HG03442 (cell line): ENCODE data around the gene SYMPK.

ENCODE experiments used
- ATAC-seq: cut with Tn5 transposase; IDR thresholded peaks from one replicate; pipeline ENCODE4 v1.9.1; 2021; ENCODE audit warnings: mild to moderate bottlenecking, moderate library complexity; ENCODE audit not compliant: unreplicated experiment

The SYMPK gene

DNA sequence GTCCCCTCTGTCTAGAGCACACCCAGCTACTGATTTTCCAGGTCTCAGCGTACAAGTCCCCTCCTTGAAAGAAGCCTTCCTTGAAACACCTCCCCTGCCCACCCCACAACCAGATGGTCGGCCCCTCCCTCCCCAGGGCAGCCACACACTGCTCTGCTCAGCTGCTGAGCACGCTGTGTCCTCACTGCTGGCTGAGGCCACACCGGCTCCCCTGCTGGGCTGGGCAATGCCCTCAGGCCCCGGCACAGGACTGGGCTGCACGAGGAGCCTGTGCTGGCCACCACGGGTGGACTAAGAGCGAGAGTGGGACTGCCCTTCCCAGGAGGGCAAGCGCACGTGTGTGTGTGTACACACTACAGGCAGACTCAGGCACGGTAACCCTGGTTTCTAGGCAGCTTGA is 36.0 kb downstream of the SYMPK start:
- ATAC-seq: no peak

DNA sequence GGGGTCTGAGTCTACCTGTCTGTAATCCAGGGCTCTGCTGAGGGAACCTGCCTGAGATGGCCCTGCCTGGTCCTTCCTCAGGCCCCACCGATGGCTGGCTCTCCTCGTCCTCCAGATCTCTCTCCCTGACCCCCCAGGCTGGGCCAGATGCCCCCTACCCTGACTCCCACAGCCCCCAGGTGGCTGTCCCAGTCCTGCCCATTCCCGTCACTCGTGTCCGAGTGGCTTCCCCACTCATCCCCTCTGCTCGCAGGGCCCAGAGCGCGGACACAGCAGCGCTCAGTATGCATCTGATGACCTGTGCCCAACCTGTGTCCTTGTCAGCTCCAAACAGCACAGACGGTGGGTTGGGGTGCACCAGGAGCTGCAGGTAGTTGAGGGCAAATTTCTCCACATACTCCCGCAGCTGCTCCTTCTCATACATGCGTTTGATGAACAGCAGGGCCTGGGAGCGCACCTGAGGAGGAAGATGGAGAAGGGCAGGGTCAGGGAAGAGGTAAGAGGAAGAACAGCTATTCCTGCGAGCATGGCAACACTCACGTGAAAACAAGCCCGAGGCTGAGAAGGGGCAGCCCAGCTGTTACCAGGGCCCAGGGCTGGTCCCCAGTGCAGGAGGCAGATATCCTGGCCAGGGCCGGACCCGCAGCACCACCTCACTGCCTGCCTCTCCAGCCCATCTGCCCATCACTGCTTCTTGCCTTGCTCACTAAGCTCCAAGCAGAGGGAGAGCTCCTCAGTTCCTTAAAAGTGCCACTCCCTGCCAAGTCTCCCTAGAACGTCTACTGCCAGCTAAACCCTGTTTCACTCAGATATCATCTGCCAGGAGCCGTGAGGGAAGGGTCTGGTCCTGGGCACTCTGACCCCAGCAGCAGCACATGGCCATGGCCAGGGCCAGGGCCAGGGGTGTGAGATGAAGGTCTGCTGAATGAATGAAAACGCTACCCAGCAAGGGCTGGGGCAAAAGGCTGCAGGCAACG is 36.7 kb downstream of the SYMPK start:
- ATAC-seq: no peak

DNA sequence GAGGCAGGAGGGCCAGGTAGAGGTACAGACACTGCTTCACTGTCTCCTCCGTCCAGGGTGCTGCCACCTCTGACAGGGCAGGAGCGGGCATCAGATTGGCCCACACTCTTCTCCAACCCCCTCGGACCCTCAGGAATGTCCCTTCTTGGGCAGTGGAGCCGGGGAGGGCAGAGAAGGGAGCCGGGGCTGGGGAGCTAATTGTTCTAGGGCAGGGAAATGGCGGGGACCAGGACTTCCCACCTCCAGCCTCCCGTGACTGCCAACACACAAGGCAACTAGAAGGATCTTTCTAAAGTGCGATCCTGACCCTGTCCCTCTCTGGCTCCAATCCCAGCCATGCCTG is 37.7 kb downstream of the SYMPK start:
- no peak for ATAC-seq

DNA sequence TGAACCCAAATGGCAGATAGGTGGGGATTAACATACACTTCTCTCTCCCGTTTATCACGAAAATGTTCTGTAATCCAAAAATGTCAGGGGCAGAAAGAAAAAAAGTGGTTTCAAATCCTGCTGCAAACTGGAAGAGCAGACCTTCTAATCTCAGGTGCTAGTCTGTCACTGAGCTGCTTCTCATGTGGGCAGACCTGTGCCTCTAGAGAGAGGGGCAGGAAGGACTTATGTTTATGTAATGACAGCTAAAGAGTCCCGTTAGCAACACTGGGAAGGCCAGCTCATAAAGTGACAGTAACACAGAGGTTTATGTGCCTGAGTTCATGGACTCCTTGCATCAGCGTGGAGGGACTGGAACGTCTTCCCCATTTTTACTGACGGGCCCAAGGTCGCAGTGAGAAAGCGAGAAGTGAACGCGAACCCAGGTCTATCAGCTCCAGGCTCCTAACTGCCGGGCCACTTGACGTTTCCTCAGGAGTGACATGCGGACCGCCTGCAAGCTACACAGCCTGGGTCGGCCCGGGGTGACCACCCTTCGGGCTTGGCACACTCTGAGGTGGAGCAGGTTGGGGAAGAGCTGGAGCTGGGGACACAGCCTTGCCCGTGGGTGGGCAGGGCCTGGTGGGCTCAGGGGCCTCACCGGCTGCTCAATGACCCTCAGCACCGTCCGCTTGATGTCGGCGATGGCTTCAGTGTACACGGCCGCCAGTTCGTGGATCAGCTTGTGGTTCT is 38.2 kb downstream of the SYMPK start:
- no peak for ATAC-seq

DNA sequence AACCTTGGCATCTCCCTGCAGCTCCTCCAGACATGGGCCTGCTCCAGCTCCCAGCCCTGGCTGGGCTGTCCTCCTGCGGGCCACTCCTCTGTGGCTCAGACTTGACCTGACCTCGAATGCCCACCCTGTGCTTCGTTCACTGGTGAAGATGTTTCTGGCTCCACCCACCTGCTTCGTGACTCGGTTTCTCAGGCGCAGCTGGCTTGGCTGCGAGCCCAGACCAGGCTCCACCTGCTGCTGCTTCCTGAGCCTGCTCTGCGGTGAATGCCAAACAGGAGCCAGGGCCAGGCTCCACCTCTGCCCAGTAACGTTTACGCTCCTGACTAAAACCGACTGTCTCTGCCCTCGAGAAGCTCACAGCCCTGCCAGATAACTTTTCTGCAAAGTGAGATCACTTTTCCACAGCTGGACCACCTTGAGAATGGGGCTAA is 38.9 kb downstream of the SYMPK start:
- ATAC-seq: no peak

DNA sequence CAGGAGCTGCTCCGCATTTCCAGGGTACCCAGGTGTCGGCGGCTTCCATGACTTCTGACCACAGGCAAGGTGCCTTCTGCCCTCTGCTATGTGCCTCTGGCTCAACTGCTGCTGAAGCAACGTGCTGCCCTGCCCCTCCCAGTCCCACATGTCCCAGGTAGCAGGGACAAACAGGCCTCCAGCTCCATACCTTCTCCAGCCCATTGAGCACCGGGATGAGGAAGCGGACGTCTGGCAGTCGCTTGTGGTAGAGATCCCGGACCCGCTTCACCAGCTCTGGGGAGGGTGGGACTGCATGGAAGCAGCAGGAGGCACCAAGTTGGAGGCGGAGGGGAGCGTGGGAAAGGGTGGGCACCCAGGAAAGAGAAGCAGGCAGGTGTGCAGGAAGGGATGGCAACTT is 39.8 kb downstream of the SYMPK start:
- ATAC-seq: no peak

DNA sequence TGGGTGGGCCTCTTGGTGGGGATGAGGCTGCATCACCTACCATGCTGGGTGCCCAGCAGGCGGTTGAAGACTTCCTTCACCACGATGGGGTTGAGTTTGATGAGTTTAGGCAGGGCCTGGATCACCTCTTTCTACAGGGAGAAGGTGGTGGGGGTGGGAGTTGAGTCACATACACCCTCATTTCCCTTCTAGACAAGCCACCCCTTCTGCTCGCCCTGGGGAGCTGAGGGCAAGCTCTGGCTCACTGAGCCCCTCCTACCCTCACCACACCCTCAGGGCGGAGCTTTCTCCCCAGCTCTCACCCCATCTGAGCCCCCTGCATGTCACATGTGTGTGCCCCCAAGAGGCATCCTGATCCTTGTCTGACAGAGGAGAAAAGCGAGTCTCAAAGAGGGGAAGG is 40.2 kb downstream of the SYMPK start:
- ATAC-seq: no peak

DNA sequence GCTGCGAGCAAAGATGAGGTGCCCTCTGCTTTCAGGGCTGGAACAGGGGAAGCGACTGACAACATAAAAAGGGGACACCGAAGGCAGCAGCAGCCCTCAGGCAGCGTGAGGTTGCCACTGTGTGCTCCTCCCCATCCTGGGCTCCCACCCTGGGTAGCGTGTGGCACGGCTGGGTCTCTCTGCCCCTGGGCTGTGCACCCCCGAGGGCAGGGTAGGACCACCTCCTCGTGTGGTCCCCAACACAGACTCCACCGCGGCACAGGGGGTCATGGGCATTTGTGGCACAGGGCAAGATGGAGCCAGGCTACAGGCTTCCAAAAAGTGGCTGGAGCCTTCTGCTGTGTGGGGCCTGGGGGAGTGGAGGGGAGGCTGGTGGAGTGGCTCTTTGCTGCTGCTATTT is 41.4 kb downstream of the SYMPK start:
- no peak for ATAC-seq

DNA sequence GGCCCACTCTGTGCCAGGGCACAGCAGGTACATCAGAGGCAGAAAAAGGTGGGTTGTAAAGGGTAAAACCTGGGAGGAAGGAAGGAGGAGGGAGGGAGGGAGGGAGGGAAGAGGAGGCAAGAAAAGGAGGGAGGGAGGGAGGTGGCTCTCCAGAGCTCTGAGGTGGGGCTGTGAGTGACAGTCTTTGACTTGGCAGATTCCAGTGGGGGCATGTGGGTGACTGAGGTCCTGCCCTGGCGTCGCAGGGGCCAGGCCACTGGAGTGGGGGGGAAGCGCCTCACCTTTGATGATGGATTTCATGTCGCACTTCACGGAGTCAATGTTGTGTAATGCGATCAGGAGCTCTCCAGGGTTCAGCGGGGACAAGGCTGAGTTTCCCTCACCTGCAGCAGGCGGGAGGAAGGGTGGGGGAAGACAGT is 41.8 kb downstream of the SYMPK start:
- no peak for ATAC-seq

DNA sequence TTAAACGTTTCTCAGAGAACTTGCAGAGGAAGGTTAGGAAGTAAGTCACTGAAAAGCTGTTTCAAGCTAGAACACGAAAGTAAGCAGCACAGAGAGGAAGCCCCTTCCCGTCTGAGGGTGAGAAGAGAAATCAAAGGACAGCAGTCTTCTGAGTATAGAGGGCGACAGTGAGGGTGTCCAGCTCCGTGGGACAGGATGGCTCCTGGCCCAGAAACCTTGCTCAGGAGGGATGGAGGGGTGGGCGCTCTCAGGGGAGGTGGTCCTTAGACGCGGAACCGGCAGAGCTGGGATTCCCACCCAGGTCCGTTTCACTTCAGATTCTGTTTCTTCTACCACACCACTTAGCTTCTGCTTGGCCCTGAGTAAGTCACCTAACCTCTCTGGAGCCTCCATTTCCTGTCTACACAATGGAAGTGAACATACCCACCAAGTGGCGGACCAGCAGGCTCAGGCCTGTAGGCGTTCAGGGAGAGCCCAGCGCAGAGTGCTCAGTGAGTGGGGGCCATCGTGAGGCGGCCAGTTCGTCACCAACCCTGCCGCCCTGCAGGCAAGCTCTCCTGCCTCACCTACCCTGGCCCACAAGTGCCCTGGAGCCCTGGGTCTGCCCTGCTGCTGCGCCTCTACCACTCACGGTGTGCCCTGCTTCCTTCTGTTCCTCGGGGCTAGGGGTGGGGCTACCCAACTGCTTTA is 42.4 kb downstream of the SYMPK start:
- no peak for ATAC-seq

DNA sequence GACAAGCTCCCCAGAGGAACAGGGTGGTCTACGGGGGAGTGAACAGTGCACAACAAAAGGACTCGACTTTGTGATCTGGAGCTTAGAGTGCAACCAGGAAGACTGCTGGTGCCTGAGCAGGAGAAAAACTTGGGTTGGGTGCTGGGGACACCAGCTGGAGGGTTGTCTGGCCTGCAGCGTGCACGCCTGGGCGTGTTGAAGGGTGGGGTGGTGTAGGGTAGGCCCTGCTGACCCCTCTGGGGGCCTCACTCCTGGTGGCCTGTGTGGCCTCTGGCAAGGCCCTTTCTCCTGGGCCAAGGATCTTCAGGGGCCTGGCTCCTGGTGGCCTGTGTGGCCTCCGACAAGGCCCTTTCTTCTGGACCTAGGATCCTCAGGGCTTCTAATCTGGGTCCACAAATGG is 43.2 kb downstream of the SYMPK start:
- no peak for ATAC-seq

DNA sequence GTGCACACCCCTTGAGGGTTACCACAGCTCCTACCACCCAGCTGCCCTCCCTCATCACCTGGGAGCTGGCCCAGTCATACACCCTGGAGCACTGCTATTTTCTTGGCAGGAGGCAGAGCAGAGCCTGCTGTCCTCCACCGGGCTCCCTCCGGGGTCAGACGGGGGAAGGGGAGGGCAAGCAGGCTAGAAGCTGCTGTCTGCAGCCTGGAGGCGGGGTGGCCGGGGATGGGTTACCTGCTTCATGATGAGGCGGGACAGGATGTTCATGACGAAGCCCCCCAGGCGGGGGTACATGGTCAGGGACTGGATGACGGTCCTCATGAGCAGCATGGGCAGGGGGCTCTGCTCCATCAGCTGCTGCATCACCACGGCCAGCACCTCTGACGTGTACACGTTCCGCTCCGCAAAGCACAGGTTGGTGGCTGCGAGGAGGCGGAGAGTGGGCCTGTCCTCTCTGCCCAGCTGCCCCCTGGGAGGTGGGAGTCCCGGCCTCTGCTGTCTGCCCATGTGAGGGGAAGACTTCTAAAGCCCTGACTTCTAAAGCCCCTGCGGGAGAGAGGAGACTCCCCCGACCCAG is 45.1 kb downstream of the SYMPK start:
- ATAC-seq: no peak

DNA sequence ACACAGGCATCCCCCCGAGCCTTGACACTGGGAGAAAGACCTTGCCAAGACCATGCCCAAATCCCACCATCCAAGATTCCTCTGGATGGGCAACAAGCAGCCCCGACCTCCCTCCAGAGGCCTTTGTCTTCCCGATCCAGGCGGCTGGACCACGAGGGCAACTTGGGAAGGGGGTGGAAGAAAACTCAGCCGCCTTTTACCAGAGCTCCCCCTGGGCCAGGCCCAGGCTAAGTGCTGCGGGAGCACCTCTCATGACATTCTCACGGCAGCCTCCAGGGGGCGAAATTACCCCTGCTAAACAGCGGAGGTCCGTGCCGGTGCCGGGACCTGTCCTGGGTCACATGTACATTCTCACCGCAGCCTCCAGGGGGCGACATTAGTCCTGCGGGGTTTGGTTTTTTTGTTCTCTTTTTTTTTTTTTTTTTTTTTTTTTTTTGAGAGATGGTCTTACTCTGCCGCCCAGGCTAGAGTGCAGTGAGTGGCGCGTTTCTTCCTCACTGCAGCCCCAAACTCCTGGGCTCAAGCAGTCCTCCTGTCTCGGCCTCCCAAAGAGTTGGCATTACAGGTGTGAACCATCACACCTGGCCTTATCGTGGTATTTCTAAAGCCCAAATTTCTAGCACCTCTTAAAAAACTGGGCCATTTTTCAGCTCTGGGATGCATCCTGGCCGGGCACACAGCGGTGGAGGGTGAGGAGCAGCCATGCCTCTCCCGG is 45.8 kb downstream of the SYMPK start:
- ATAC-seq: peak; percentile 74

DNA sequence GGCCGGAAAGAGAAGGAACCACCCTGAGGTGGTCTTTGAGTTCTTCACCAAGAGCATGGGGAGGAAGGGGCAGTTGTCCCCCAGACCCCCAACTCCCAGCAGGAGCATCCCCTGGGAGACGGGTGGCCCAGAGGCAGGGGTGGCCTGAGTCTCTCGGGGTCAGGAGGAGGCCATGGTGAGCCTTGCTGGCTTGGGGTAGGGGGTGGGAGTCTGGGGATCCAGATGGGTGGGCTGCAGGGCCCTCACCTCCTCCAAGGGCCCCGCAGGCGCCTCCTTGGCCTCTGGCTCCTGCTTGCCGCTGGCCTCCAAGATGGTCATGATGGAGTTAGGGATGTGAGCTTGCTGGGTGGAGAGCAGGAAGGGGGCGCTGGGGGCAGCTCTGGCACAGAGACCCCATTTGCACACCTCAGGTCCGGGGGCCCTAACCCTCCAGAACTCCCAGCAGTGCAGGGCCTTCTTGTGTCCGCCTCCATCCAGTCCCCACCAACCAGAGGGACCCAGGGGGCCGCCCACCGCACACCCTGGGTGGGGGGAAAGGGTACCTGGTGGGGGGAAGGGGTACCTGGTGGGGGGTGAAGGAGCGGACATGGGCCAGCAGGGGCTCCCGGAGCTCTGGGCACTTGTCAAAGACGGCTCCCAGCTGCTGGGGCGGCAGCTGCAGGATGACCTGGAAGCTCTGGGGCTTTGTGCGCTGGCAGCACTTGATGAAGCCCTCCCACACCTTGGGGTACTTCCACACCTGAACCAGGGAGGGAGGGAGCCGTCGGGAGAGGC is 46.5 kb downstream of the SYMPK start:
- ATAC-seq: no peak

DNA sequence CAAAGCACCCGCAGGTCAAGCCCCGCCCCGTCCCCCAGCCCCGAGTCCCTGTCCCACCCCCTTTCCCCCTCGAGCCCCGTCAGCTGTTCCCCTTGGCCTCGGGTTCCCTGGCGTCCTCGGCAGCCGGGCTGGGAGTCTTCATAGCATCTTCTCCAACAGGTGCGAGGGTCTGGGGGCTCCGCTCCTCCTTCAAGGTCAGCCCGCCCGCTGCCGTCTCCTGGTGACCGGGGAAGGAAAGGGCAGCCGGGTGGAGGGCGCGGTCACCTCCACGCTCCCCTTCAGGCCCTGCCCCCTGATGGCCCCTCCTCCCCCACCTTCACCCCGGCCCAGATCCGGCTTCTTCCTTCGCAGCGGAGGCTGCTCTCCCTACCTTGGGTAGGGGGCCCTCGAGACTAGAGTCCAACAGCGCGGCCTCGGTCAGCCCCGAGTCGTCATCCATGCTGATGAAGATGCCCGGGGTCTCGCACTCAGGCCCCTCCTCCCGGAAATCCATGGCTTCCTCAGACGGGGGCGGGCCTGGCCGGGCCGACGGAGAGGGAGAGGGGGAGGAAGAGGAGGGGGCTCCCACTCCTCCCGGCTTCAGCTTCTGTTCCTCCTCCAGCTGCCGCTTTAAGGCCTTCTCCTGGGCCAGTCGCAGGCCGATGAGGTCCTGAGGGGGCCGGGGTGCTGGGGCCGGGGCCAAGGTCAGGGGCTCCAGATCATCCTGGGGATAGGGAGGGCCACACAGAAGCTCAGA is 47.3 kb downstream of the SYMPK start:
- no peak for ATAC-seq

DNA sequence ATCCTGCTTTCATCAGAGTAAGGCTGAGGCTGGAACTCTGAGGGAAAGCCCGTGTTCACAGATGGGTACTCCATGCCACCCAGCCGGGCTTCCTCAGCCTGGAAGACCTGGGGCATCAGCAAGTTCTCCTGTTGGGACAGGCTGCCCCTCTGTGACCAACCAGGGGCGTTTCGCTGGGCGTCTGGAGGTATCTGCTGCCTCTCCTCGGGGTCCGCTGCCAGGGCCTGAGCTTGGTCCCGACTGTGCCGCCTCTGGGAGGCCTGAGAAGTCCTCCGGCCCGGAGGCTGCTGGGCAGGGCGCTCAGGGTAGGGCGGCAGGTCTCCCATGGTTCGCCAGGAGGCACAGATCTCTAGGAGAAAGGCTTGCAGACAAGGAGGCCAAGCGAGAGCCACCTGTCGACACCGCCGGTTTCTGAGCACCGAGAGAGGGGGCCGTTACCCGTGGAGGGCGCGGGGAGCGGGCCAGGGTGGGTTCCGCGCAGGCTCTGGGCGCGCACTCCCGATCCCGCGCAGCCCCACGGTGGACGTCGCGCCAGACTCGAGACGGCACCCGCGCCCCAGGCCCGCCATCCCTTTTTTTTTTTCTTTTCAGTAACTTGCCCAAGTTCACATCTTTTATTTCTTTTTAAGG is 48.0 kb downstream of the SYMPK start, which contains the start of gene RSPH6A:
TSS of gene RSPH6A (minus strand) at position 458 of the 630 bp plus-strand sequence. CDS start at position 326, 132 bp downstream.
- no peak for ATAC-seq

DNA sequence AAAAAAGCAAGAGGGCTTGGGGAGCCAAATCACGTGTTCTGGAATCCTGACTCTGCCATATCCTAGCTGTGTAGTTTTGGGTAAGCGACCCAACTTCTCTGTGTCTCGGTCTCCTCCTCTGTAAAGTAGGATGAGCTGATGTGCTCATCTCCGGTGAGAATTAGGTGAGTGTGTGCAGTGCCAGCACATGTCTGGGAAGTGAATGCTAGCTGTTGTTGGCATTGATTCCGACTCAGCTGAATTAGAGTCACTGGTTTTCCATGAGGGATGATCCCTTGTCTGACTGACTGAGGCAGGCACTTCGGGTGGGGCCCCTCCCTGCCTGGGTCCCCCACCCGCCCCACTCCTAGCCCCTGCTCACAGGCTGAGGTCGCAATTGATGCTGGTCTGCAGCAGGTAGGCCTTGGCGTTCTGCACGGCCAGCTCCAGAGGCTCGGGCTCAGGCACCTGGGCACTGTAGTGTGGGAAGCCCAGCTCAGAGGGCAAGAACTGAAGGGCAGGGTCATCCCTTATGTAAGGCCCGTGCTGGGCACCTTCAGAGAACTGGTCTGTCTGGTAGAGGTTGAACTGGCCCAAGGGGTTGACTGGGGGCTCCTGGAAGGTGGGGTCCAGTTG is 48.7 kb downstream of the SYMPK start:
- ATAC-seq: no peak

DNA sequence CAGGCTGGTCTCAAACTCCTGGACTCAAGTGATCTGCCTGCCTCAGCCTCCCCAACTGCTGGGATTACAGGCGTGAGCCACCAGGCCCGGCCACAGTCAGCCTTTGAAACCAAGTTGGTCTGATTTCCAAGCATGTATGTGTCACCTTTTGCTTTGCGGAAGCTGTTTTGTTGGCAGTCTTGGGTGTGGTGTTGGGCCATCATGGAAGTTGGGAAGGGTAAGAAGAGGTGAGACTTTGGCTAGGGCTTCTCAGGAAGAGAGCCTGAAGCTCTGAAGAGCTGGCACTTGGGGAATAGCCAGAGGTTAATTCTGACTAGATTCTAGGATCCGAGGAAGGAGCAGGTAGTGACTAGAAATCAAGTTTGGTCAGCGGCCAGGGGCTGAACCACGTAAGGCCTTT is 50.6 kb downstream of the SYMPK start:
- no peak for ATAC-seq
